Prostate gland (tissue), 2 donors: ENCODE data around the gene MT1E.
"Not testable (repeated sequence)": the region's sequence is repeated elsewhere in the genome, so short reads cannot be mapped to it uniquely, and the experiment has no call there.

Source experiments
- CTCF ChIP-seq, 4 experiments: fragments of 200-600 bp in 2 of 4; fragments of 450-650 bp in 2 of 4; sonication (generic) in 2 of 4; IDR thresholded peaks; 1 replicate in 3 of 4; 2 replicates in 1 of 4; pipeline ENCODE4 v1.5.1; 2016 to 2019; ENCODE audit warnings: antibody characterized with exemption in 4 of 4, mild to moderate bottlenecking in 2 of 4, moderate library complexity in 2 of 4
- POLR2A ChIP-seq: fragments of 450-650 bp; IDR thresholded peaks from one replicate; pipeline ENCODE4 v1.6.1; 2016; ENCODE audit warnings: antibody characterized with exemption, mild to moderate bottlenecking
- POLR2AphosphoS5 ChIP-seq: sonication (generic); formaldehyde crosslinking; IDR thresholded peaks from one replicate; pipeline ENCODE4 v1.6.1; 2017; ENCODE audit warnings: antibody characterized with exemption

DNA sequence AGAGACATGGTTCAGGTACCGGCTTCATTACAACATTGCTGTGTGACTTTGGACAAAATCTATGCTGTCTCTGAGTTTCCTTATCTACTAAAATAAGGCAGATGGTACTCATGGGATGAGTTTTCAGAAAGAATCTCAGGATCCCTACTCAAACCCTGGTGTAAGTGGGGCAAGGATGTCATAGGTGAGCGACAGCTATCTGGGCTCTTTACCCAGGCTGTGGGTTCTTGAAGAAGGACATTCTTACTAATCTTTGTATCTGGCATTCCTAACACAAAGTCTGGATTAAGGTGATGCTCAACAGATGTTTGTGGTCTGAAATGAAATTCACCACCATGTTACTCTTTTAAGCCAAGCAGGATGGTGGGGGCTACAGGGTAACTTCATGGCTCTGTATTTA lies 42.7 kb upstream of the MT1E start:
- TF ChIP-seq CTCF (IDR thresholded peaks at IDR 0.05); POLR2A; POLR2AphosphoS5: not testable (repeated sequence)
